NT2/D1 (cell line): ENCODE data around the gene PRKCQ.

ENCODE experiments used
- SUZ12 ChIP-seq: IDR thresholded peaks from 2 replicates; pipeline ENCODE4 v1.6.1; 2011; ENCODE audit not compliant: insufficient read length, insufficient read depth; ENCODE audit errors: extremely low read depth
- ZNF274 ChIP-seq: IDR thresholded peaks from 2 replicates; pipeline ENCODE4 v1.6.1; 2011; ENCODE audit warnings: mild to moderate bottlenecking, low read depth, low read length

DNA sequence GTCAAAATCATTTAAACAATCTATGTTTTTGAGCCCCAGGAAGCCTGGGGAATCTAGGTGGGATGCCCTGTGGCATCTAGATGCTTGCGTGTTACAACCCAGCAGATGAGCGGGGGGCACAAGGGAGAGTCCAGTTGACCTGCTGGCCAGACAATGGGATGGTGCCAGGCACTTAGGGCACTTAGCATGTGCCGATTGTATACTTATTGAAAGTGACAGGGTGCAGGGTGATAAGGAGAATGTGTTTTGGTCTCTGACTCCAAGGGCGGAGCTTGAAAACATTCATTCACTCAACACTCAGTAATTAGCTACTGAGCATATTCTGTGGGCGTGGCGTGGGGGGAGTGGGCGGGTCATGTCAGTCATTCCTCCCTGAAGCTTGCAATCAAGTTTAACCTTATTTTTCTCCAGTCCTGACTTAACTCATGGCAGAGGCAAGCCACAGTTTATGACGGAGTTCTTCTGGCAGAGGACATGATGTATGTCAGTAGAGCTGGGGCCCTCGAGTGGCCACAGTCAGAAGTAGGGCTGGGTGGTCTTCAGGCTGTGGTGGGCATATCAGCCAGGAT is 115.1 kb downstream of the PRKCQ start:
- no peak for TF ChIP-seq ZNF274
- TF ChIP-seq SUZ12: no peak
